ENCODE results near the gene HOXC5. TPM values are rescaled to one million over a fixed set of nuclear protein-coding genes. Genes with fewer than 3 reads are reported as not detected.

The HOXC5 gene
- total RNA-seq, 1 experiment from 2014 or later: 0.07 TPM

- no peak for DNase-seq (ENCODE audit: extremely low read depth, low read depth)
Observed at GRCh38 chr12:54045401-54045800, 12.6 kb downstream of the HOXC5 start.

- DNase-seq (ENCODE audit: extremely low read depth, low read depth): no peak
Observed at GRCh38 chr12:54045868-54046521, 13.1 kb downstream of the HOXC5 start.

DNA sequence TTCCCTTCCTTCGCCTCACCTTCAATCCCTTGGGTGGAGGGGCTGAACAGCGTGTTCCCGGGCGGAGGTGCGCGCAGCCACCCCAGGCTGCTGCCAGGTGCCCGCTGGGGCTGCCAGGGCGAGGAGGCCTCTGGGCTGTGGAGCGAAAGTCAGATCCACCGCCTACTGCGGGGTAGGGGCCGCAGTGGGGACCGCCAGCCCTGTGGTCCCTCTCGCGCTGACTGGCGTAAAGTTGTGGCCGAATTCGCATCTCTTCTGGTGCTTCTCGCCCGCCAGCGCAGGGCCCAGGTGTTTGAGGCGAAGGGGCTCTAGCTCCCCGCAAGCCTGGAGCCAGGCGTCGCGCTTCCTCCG lies 13.9 kb downstream of the HOXC5 start:
- DNase-seq (ENCODE audit: extremely low read depth, low read depth): no peak

DNA sequence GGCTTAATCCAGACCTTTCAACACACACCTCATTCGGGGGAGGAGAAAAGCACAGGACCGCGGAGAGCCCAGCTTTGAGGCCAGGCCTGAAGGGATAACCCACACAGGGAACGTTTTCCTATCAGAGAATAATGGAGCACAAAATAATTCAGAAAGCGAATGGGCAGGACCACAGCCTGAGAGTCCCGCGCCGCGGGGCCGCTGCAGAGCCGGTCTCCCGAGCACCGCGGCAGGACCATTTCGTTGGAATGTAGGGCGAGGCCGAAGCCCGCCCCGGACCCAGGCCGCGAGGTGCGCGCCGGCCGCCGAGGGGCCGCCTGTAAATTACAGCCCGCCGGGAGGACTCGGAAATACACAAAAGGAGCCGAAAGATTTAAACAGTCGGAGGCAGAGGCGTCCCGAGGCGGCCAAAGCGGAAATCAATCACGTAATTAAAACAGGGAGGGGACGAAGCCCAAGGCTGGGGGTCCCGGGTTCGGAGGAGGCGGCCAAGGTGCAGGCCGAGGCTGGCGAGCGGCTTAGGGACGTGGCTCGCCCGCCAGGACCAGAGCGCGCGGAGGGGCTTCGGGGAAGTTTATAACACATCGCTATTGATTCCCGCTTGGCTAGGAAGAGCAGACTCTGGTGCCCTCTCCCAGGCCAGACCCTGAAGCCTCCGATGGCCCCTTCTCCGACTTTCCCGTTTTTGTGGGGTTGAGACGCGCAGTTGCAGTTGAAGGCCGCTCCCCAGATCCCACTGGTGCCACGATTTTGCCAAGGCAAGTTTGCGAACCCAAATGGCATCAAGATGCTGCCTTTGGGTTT lies 14.5 kb downstream of the HOXC5 start:
- no peak for DNase-seq (ENCODE audit: extremely low read depth, low read depth)

DNA sequence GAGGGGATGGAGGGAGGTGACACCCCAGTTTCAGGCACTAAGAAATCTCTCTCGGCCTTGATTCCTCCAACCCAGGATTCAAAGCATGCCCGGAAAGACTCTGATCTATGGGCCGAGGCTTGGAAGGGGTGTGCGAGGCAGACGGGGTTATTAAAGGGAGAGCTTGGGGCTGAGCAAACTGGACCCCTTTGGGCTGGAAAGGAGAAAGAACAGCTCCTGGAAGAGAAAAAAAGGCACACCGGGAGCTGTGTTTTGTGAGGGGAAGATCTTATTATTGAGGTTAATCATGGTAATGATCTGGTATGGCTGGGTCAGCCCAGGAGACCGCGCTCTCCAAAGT lies 15.1 kb downstream of the HOXC5 start:
- no peak for DNase-seq (ENCODE audit: extremely low read depth, low read depth)

DNA sequence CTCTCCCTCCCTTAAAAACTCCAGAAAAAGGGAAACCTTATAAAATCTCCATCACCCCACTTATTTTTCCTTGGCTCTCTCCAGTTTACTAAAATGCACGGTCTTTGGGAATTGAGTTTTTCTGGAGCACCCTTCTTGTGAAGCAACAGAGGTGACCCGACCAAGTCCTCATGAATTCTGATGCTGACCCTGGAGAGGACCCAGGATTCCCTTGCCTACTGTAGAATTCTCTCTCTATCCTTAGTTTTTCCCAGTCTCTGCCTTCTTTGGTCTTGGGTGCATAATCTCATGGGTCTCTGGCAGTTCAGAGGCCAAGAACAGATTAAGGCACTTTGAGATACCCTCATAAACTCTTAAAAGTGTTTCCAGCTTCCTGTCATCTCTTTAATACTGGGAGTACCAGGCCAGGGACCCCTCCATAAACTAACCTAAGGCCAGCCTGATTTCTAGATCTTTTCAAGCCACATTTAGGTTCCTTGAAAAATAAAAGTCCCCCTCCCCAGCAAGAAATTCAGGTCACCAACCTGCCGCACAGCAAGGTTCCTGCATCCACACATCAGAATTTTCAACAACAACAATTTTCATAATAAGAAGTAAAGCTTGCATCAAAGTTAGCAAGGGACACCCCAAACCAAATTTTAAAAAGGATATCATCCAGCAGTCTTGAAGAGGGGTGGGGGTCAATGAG lies 15.7 kb downstream of the HOXC5 start:
- no peak for DNase-seq (ENCODE audit: extremely low read depth, low read depth)

DNA sequence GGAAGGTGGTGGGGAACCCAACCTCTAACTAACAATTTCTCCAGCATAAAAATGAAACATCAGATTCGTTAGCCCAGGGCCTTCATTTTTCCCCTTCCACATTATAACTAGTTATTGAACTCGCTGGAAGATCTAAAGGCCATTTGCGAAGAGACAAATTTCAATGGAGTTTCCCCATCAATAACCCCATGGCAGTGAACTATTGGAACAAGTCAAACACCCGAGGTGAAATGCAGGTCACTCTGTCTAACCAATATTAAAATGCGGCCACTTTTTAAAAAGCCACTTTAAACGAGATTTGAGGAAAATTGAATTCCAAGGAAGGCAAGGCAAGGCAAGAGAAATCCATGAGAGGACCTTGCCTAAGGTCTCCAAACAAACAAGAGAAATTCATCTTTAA lies 16.3 kb downstream of the HOXC5 start:
- DNase-seq (ENCODE audit: extremely low read depth, low read depth): no peak

GRCh38 chr12:54050482-54050810 lies 17.6 kb downstream of the HOXC5 start:
- no peak for DNase-seq (ENCODE audit: extremely low read depth, low read depth)

- no peak for DNase-seq (ENCODE audit: extremely low read depth, low read depth)
Observed at GRCh38 chr12:54051026-54051842, 18.4 kb downstream of the HOXC5 start.

GRCh38 chr12:54051874-54052437 lies 19.1 kb downstream of the HOXC5 start:
- no peak for DNase-seq (ENCODE audit: extremely low read depth, low read depth)

GRCh38 chr12:54052438-54053002 lies 19.7 kb downstream of the HOXC5 start:
- no peak for DNase-seq (ENCODE audit: extremely low read depth, low read depth)

- DNase-seq (ENCODE audit: extremely low read depth, low read depth): no peak
Observed at GRCh38 chr12:54053003-54053750, 20.3 kb downstream of the HOXC5 start.

- no peak for DNase-seq (ENCODE audit: extremely low read depth, low read depth)
Observed at GRCh38 chr12:54053751-54054741, 21.2 kb downstream of the HOXC5 start, which contains the start of gene HOXC4. HOXC4 (plus strand) TSS chr12:54053835; CDS start chr12:54053923, 88 bp downstream.

DNA sequence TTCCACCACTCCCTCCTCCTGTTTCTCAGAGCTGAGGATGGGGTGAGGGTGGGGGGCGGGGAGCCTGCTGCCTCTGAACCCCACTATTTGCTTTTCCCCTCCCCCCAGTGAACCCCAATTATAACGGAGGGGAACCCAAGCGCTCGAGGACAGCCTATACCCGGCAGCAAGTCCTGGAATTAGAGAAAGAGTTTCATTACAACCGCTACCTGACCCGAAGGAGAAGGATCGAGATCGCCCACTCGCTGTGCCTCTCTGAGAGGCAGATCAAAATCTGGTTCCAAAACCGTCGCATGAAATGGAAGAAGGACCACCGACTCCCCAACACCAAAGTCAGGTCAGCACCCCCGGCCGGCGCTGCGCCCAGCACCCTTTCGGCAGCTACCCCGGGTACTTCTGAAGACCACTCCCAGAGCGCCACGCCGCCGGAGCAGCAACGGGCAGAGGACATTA lies 21.9 kb downstream of the HOXC5 start:
- DNase-seq (ENCODE audit: extremely low read depth, low read depth): no peak

DNA sequence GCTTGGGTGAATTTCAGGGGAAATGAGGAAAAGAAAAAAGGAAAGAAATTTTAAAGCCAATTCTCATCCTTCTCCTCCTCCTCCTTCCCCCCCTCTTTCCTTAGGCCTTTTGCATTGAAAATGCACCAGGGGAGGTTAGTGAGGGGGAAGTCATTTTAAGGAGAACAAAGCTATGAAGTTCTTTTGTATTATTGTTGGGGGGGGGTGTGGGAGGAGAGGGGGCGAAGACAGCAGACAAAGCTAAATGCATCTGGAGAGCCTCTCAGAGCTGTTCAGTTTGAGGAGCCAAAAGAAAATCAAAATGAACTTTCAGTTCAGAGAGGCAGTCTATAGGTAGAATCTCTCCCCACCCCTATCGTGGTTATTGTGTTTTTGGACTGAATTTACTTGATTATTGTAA lies 22.7 kb downstream of the HOXC5 start:
- no peak for DNase-seq (ENCODE audit: extremely low read depth, low read depth)

DNA sequence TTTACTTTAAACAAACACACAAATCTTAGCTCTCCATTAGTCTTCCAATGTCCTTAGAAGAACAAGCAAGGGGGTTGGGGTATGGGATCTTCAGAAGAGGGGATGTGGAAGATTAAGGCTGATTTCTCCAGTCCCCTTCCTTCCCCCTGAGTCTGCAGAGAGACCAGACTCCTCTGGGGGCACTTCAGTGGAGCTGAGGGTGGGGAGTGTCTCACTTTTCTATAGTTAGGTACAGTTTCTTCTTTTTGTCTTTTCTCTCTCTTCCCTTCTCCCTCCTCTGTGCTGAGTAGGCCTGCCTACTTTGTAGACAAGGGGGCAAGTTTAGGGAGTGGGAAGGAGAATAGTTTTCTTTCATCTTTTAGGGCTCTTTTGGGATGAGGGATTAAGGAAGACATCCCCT lies 23.3 kb downstream of the HOXC5 start:
- DNase-seq (ENCODE audit: extremely low read depth, low read depth): no peak

DNA sequence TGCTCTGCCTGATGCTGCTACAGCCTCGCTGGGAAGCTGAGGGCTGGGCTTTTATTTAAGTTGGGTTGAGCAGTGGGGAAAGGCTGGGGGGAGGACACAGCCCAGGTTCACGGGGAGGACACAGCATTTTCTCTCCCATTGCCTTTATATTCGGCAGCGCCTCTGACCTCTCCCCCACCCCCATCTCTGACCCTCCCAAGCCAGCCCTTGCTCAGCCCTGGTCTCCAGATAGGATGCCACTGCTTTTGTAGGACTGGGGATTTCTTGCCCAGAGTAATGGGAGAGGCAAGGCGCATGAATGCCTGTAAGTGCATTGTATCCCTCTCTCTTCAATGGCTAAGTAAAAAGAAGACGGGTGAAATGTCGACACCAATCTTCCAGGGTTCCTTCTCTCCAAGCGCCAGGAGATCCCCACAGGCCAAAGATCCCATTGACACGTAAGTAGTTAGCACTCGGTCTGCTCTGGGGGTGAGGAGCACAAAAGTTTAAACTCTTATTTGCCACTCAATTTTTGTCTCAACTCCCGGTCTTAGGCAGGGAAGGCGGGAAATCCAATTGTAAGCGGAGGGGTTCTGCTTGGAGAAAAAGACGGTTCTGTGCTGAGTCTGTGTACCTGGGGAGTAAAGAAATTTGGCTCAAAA lies 25.4 kb downstream of the HOXC5 start:
- DNase-seq (ENCODE audit: extremely low read depth, low read depth): no peak

DNA sequence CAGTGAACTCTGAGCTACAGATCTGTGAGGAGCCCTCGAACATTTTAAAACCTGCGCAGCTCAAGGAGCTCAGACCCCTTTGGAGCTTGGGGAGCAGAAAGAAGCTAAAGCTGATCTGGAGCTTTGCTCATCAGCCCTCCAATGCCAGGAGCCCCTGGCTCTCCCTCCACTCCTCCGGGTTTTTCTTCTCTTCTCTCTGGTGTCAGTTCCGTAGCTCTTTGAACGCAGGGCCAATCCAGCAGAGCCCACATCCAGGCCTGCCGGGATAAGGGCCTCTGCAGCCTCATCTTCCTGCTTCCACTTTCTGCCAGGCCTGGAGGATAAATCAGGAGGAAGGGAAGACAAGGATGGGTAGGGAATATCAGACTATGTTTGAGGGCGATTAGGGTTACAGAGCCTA lies 26.8 kb downstream of the HOXC5 start:
- DNase-seq (ENCODE audit: extremely low read depth, low read depth): no peak
